ENCODE results near the gene D2HGDH. TPM values are rescaled to one million over a fixed set of nuclear protein-coding genes. Genes with fewer than 3 reads are reported as not detected.

Gene D2HGDH
- total and polyA plus RNA-seq, 10 of the 15 experiments (the other 5 are each of a cell fraction or from before 2014, with no cell fraction given): 0.52 to 32.1 (median 11.0) TPM

DNA sequence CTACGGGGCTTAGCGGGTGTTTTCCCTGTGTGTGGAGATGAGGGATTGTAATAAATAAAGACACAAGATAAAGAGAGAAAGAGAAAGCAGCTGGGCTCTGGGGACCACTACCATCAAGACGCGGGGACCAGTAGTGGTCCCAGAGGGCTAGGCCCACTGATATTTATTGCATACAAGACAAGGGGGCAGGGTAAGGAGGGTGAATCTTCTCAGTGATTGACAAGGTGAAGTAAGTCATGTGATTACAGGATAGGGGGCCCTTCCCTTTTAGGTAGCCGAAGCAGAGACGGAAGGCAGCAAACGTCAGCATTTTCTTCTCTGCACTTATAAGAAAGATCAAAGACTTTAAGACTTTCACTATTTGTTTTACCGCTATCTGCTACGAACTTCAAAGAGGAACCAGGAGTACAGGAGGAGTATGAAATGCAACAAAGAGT is 37.7 kb downstream of the D2HGDH start (continued):
- TF ChIP-seq, protein P1, sequence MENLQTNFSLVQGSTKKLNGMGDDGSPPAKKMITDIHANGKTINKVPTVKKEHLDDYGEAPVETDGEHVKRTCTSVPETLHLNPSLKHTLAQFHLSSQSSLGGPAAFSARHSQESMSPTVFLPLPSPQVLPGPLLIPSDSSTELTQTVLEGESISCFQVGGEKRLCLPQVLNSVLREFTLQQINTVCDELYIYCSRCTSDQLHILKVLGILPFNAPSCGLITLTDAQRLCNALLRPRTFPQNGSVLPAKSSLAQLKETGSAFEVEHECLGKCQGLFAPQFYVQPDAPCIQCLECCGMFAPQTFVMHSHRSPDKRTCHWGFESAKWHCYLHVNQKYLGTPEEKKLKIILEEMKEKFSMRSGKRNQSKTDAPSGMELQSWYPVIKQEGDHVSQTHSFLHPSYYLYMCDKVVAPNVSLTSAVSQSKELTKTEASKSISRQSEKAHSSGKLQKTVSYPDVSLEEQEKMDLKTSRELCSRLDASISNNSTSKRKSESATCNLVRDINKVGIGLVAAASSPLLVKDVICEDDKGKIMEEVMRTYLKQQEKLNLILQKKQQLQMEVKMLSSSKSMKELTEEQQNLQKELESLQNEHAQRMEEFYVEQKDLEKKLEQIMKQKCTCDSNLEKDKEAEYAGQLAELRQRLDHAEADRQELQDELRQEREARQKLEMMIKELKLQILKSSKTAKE (IDR thresholded peaks at IDR 0.05; ENCODE audit: low read depth, poor library complexity, severe bottlenecking): peak; percentile 18
- no peak for TF ChIP-seq MEF2B (IDR thresholded peaks at IDR 0.05; ENCODE audit: partially characterized antibody, poor library complexity, severe bottlenecking)
- no peak for TF ChIP-seq BRCA1 (IDR thresholded peaks at IDR 0.05; ENCODE audit: low read depth, low read length)
- TF ChIP-seq ZSCAN29 (IDR thresholded peaks at IDR 0.05): no peak
- no peak; a peak in 1 of 4 replicates for TF ChIP-seq EP300 (IDR thresholded peaks at IDR 0.05; ENCODE audit: borderline replicate concordance in 1 of 2, control insufficient read depth in 1 of 2, low read depth in 2 of 2, low read length in 2 of 2)
- TF ChIP-seq CHD1 (IDR thresholded peaks at IDR 0.05; ENCODE audit: low read depth, low read length): no peak
- TF ChIP-seq, protein P2, sequence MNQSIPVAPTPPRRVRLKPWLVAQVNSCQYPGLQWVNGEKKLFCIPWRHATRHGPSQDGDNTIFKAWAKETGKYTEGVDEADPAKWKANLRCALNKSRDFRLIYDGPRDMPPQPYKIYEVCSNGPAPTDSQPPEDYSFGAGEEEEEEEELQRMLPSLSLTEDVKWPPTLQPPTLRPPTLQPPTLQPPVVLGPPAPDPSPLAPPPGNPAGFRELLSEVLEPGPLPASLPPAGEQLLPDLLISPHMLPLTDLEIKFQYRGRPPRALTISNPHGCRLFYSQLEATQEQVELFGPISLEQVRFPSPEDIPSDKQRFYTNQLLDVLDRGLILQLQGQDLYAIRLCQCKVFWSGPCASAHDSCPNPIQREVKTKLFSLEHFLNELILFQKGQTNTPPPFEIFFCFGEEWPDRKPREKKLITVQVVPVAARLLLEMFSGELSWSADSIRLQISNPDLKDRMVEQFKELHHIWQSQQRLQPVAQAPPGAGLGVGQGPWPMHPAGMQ (IDR thresholded peaks at IDR 0.05; ENCODE audit: borderline replicate concordance): no peak
- no peak for TF ChIP-seq NFYB (IDR thresholded peaks at IDR 0.05; ENCODE audit: insufficient read depth, low read depth, low read length)
- TF ChIP-seq, protein P3, sequence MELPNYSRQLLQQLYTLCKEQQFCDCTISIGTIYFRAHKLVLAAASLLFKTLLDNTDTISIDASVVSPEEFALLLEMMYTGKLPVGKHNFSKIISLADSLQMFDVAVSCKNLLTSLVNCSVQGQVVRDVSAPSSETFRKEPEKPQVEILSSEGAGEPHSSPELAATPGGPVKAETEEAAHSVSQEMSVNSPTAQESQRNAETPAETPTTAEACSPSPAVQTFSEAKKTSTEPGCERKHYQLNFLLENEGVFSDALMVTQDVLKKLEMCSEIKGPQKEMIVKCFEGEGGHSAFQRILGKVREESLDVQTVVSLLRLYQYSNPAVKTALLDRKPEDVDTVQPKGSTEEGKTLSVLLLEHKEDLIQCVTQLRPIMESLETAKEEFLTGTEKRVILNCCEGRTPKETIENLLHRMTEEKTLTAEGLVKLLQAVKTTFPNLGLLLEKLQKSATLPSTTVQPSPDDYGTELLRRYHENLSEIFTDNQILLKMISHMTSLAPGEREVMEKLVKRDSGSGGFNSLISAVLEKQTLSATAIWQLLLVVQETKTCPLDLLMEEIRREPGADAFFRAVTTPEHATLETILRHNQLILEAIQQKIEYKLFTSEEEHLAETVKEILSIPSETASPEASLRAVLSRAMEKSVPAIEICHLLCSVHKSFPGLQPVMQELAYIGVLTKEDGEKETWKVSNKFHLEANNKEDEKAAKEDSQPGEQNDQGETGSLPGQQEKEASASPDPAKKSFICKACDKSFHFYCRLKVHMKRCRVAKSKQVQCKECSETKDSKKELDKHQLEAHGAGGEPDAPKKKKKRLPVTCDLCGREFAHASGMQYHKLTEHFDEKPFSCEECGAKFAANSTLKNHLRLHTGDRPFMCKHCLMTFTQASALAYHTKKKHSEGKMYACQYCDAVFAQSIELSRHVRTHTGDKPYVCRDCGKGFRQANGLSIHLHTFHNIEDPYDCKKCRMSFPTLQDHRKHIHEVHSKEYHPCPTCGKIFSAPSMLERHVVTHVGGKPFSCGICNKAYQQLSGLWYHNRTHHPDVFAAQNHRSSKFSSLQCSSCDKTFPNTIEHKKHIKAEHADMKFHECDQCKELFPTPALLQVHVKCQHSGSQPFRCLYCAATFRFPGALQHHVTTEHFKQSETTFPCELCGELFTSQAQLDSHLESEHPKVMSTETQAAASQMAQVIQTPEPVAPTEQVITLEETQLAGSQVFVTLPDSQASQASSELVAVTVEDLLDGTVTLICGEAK (IDR thresholded peaks at IDR 0.05; ENCODE audit: borderline replicate concordance): no peak
- TF ChIP-seq CHD4 (IDR thresholded peaks at IDR 0.05): no peak
- TF ChIP-seq DPF2 (IDR thresholded peaks at IDR 0.05): no peak
- no peak for TF ChIP-seq SREBF1 (IDR thresholded peaks at IDR 0.05; ENCODE audit: low read length)
- TF ChIP-seq, protein P4, sequence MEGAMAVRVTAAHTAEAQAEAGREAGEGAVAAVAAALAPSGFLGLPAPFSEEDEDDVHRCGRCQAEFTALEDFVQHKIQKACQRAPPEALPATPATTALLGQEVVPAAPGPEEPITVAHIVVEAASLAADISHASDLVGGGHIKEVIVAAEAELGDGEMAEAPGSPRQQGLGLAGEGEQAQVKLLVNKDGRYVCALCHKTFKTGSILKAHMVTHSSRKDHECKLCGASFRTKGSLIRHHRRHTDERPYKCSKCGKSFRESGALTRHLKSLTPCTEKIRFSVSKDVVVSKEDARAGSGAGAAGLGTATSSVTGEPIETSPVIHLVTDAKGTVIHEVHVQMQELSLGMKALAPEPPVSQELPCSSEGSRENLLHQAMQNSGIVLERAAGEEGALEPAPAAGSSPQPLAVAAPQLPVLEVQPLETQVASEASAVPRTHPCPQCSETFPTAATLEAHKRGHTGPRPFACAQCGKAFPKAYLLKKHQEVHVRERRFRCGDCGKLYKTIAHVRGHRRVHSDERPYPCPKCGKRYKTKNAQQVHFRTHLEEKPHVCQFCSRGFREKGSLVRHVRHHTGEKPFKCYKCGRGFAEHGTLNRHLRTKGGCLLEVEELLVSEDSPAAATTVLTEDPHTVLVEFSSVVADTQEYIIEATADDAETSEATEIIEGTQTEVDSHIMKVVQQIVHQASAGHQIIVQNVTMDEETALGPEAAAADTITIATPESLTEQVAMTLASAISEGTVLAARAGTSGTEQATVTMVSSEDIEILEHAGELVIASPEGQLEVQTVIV (IDR thresholded peaks at IDR 0.05; ENCODE audit: borderline replicate concordance, partially characterized antibody): no peak
- TF ChIP-seq NRF1 (conservative IDR thresholded peaks at IDR 0.05; ENCODE audit: low read depth, low read length): no peak
- TF ChIP-seq MYB (IDR thresholded peaks at IDR 0.05; ENCODE audit: borderline replicate concordance, low read depth, low read length): no peak
- TF ChIP-seq NR2C2 (IDR thresholded peaks at IDR 0.05; ENCODE audit: borderline replicate concordance, control insufficient read depth, insufficient read length, low read depth): no peak
- TF ChIP-seq, protein P5, sequence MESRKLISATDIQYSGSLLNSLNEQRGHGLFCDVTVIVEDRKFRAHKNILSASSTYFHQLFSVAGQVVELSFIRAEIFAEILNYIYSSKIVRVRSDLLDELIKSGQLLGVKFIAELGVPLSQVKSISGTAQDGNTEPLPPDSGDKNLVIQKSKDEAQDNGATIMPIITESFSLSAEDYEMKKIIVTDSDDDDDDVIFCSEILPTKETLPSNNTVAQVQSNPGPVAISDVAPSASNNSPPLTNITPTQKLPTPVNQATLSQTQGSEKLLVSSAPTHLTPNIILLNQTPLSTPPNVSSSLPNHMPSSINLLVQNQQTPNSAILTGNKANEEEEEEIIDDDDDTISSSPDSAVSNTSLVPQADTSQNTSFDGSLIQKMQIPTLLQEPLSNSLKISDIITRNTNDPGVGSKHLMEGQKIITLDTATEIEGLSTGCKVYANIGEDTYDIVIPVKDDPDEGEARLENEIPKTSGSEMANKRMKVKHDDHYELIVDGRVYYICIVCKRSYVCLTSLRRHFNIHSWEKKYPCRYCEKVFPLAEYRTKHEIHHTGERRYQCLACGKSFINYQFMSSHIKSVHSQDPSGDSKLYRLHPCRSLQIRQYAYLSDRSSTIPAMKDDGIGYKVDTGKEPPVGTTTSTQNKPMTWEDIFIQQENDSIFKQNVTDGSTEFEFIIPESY (IDR thresholded peaks at IDR 0.05): no peak
- no peak for TF ChIP-seq NR2F1 (conservative IDR thresholded peaks at IDR 0.05)
- no peak for TF ChIP-seq CREB1 (IDR thresholded peaks at IDR 0.05; ENCODE audit: low read depth)
